Hematopoietic multipotent progenitor cell treated with erythropoietin and hydrocortisone succinate and interleukin-3 and kit ligand, for 17 days (in vitro differentiated cells): ENCODE results near the gene ZDHHC4.
"Not testable (repeated sequence)": the region's sequence is repeated elsewhere in the genome, so short reads cannot be mapped to it uniquely, and the experiment has no call there.

Experiments used
- DNase-seq: peaks from one replicate; pipeline ENCODE4 v3.0.0-alpha.2; 2015; ENCODE audit warnings: low spot score

Gene ZDHHC4

GRCh38 chr7:6562106-6562505 lies 15.1 kb upstream of the ZDHHC4 start:
- DNase-seq, result no peak

GRCh38 chr7:6563936-6564770 lies 13.1 kb upstream of the ZDHHC4 start:
- no peak for DNase-seq

GRCh38 chr7:6565655-6566054 lies 11.6 kb upstream of the ZDHHC4 start:
- no peak for DNase-seq

DNA sequence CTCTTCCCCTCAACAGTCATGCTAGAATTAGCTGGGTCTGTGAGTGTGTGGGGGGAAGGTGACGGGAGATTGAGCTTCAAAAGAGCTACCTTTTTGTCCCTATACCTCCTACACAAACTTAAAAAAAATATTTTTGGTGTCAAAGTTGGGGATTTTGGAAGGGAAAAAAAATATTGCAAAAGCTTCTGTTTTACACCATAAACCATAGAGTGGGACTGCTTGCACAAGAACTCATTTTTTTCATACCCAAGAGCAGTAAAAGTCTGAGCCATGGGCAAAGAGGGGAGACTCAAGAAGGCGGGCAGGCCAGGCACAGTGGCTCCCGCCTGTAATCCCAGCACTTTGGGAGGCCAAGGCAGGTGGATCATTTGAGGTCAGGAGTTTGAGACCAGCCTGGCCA lies 9.4 kb upstream of the ZDHHC4 start:
- DNase-seq, result no peak

DNA sequence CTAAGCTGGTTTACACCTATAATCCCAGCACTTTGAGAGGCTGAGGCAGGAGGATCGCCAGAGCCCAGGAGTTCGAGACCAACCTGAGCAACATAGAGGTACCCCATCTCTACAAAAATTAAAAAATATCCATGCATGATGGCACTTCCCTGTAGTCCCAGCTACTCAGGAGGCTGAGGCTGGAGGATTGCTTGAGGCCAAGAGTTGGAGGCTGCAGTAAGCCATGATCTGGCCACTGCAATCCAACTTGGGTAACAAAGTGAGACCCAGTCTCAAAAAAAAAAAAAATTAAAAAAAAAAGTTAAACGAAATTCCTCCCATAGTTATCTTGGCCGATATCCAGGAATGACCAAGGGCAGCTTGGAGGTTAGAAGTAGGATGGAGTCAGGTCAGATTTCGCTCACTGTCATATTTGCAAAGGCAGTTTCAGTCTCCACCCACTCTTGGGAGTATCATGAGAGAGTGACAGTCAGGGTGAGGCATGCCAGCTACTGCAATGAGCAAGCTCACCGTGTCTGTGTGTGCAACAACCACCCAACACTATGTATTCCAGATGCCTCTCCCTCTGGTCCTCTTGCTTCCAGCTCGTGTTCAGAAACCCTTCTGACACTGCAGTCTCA lies 6.0 kb upstream of the ZDHHC4 start:
- no peak for DNase-seq

DNA sequence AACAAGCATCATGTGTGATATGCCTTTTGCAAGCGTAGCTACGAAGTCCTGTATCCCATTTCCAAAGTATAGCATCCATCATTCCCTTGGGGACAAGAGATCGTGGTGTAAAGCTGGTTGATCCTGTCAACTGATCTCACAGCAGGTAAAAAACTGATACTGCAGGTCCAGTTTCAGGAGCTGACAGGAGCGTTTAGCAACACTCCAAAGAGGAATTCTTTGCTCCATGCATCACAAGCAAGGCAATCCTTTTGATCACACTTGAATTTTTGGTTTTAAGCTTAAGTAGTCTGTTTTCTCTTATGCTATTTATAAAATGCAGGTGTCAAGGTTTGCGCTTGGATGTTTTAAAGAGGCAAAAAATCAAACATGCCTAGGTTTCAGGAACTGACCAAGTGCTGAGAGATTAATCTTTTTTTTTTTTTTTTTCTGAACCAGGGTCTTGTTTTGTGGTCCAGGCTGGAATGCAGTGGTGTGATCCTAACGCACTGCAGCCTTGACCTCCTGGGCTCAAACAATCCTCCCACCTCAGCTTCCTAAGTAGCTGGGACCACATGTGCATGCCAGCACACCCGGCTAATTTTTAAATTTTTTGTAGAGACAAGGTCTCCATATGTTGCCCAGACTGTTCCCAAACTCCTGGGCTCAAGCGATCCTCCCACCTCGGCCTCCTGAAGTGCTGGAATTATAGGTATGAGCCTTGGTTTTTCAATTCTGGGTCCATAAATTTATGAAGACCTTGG lies 1.8 kb upstream of the ZDHHC4 start:
- no peak for DNase-seq

- no peak for DNase-seq
Measured at GRCh38 chr7:6576024-6576866, 1.0 kb upstream of the ZDHHC4 start.

GRCh38 chr7:6576867-6577368 lies 336 bp upstream of the ZDHHC4 start:
- DNase-seq, result not testable (repeated sequence)

DNA sequence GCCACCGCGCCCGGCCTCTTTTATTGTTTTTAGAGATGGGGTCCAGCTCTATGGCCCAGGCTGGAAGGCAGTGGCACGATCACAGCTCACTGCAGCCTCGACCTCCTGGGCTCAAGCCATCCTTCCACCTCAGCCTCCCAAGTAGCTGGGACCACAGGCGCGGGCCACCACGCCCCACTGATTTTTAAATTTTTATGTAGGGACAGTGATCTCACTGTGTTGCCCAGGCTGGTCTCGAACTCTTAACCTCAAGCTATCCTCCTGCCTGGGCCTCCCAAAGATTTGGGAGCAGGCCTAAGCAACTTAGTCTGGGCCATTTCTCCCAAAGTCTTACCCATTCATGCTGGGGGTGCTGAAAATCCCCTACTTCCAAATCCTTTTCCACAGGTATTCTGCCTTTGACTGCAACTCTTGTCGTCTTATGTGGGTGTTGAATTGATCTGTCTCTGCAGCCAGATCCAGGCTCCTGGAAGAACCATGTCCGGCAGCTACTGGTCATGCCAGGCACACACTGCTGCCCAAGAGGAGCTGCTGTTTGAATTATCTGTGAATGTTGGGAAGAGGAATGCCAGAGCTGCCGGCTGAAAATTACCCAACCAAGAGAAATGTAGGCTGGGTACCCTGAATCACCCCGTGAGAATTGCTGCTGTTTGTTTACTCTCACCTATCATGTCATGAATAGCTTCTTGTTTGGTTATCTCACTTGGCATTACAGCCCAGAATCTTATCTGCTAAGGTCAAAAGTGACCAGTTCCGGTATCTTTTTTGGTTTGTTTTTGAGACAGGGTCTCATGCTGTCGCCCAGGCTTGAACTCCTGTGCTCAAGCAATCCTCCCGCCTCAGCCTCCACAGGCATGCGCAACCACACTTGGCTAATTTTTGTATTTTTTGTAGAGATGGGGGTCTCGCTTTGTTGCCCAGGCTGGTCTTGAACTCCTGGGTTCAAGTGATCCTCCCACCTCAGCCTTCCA lies 1.1 kb downstream of the ZDHHC4 start:
- DNase-seq, result no peak

GRCh38 chr7:6579446-6579845 lies 2.2 kb downstream of the ZDHHC4 start:
- DNase-seq, result no peak

DNA sequence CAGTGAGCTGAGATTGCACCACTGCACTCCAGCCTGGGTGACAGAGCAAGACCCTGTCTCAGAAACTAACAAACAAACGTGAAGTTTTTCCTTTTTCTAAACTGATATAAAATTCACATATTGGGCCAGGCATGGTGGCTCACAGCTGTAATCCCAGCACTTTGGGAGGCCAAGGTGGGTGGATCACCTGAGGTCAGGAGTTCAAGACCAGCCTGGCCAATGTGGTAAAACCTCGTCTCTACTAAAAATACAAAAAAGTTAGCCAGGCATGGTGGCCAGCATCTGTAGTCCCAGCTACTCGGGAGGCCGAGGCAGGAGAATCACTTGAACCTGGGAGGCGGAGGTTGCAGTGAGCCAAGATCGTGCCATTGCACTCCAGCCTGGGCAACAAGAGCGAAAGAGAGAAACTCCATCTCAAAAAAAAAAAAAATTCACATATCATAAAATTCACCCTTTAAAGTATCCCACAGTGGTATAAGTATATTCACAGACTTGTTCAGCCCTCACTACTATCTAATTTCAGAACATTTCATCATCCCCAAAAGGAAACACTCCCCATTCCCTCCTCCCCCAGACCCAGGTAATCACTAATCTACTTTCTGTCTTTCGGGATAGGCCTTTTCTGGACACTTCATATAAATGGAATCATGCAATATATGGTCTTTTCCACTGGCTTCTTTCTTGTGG lies 8.6 kb downstream of the ZDHHC4 start:
- DNase-seq, result not testable (repeated sequence)

- DNase-seq, result no peak
Measured at GRCh38 chr7:6588566-6588965, 11.3 kb downstream of the ZDHHC4 start.

DNA sequence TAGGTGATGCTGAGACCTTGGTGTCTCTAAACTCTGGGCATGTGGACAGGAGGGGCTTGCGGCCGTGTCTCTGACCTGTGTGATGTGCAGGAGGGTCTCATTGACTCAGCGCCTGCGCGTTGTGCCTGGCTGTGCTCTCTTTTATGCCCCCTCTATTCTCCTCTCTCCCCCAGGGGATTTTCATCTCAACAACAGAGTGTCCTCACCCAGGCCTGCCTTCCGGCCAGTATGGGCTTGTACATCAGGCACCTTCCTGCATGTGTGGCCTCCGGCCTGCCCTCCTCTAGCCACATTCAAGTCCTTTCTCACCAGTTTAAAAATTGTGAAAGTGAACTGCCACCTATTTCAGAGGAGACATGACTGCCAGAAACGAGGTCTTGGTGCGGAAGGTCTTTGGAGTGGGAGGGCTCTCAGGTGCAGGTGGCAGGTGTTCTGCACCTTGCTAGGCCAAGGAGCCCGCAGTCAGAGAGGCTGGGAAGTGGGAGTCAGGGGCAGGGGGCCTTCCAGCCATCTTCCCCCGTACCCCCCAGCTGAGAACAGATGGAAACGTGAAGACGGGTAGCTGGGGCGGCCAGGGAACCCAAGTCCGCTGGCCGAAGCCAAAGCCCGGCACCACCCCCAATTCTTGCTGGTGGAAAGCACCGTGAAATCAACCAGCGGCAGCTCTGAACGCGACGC lies 12.0 kb downstream of the ZDHHC4 start:
- no peak for DNase-seq

- DNase-seq, result peak; percentile 84
Measured at GRCh38 chr7:6589829-6590644, 12.8 kb downstream of the ZDHHC4 start, which contains the start of gene INTS15. Gene INTS15 (plus strand): TSS chr7:6590021. CDS start chr7:6590284, 263 bp downstream.

DNA sequence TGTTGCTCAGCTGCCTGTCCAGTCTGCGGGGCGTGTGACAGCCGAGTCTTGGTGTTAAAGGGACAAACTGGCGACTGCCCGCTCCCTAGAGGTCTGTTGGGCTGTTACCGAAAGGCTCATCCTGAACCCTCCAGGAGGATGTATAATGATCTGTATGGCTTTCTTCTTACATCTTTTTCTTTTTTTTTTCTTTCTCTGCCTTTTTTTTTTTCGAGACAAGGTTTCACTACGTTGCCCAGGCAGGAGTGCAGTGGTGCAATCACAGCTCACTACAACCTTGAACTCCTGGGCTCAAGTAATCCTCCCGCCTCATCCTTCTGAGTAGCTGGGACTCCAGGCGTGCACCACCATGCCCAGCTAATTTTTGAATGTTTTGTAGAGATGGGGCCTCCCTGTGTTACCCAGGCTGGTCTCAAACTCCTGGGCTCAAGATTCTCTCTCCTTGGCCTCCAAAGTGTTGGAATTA lies 13.4 kb downstream of the ZDHHC4 start:
- no peak for DNase-seq

GRCh38 chr7:6600093-6600492 lies 22.8 kb downstream of the ZDHHC4 start:
- no peak for DNase-seq

DNA sequence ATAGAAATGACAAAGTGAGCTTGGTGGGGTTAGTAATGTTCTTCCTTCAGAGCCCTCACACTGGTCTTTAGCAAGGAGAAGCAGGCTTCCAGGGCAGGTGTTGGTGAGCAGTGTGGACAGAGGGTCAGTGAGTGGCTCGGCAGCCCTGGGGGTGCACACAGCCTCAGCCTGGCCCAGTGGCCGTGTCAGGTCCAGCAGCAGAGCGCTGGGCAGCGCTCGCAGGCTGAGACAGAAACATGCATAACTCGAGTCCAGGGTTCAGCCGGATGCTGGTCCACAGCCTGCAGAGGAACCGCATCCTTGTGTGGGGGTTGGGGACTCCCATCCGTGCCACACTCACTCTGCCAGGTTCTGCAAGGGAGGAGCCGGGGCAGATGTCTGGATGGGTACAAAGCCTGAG lies 27.2 kb downstream of the ZDHHC4 start:
- DNase-seq, result no peak

- DNase-seq, result no peak
Measured at GRCh38 chr7:6606866-6607583, 29.8 kb downstream of the ZDHHC4 start.
